Fibroblast of lung (primary cell): Measurements from ENCODE around the gene EYA2.

Source experiments
- EZH2 ChIP-seq: IDR thresholded peaks from 2 replicates; pipeline ENCODE4 v1.5.1; 2012; ENCODE audit warnings: low read length, control low read depth, mild to moderate bottlenecking; ENCODE audit errors: missing control alignments
- TF ChIP-seq, protein P1 (sequence below), 2 donors: IDR thresholded peaks in 1 of 2; conservative IDR thresholded peaks in 1 of 2; 1 replicate in 1 of 2; 2 replicates in 1 of 2; pipeline ENCODE4 v1.5.1; 2011 to 2012; ENCODE audit warnings: low read length in 2 of 2, control low read depth in 1 of 2, inconsistent platforms in 1 of 2, low read depth in 1 of 2, mild to moderate bottlenecking in 1 of 2

DNA sequence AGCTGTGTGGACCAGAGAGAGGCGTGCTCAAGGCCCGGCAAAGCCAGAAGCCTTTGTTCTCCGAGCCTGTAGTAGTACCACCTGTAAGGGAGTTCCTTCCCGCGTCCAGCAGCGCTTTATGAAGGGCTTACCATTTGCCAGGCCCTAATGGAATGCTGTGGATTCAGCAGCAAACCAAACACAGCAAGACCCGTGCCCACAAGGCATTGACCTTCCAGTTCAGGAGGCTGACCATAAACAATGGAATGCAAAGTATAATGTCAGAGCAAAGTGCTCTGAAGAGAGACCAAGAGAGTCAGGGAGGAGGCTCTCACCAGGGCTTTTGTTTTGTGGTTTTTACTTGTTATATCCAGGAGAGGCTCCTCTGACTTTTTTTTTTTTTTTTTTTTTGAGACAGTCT is 252.0 kb downstream of the EYA2 start:
- TF ChIP-seq, protein P1, sequence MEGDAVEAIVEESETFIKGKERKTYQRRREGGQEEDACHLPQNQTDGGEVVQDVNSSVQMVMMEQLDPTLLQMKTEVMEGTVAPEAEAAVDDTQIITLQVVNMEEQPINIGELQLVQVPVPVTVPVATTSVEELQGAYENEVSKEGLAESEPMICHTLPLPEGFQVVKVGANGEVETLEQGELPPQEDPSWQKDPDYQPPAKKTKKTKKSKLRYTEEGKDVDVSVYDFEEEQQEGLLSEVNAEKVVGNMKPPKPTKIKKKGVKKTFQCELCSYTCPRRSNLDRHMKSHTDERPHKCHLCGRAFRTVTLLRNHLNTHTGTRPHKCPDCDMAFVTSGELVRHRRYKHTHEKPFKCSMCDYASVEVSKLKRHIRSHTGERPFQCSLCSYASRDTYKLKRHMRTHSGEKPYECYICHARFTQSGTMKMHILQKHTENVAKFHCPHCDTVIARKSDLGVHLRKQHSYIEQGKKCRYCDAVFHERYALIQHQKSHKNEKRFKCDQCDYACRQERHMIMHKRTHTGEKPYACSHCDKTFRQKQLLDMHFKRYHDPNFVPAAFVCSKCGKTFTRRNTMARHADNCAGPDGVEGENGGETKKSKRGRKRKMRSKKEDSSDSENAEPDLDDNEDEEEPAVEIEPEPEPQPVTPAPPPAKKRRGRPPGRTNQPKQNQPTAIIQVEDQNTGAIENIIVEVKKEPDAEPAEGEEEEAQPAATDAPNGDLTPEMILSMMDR (conservative IDR thresholded peaks at IDR 0.05 in 1 of 2, IDR thresholded peaks at IDR 0.05 in 1 of 2; ENCODE audit: low read depth in 1 of 2, low read length in 2 of 2): no peak
- no peak for TF ChIP-seq EZH2
